Measurements from ENCODE around the gene C1QTNF12. TPM values are rescaled to one million over a fixed set of nuclear protein-coding genes. Genes with fewer than 3 reads are reported as not detected.

The C1QTNF12 gene
- total and polyA plus RNA-seq, 2 of the 8 experiments (the other 6 are each of a cell fraction or from before 2014, with no cell fraction given), result 2.1 to 3.7 TPM

- Histone ChIP-seq H2BK120ac (replicated peaks; ENCODE audit: low read depth, low read length) (no peak overlapping the region), H2BK20ac (ENCODE audit: low read length) (no peak overlapping the region), H3K18ac (ENCODE audit: extremely low read depth, low read length) (no peak overlapping the region; the same call in 1 of the 2 replicates), H3K4ac (replicated peaks; ENCODE audit: insufficient read length, low read depth, low read length) (no peak overlapping the region), H4K91ac (replicated peaks; ENCODE audit: insufficient read length, low read length) (no peak overlapping the region), H3K56ac (replicated peaks; ENCODE audit: insufficient read length, low read depth, low read length) (no peak overlapping the region), H3K9me3 (ENCODE audit: insufficient read depth in 2 of 2, low read depth in 1 of 2, low read length in 1 of 2) (no peaks in the 10 kb centered on the region; a peak in 2 of 4 replicates), H3K36me3 (ENCODE audit: control insufficient read depth in 2 of 4, insufficient read depth in 4 of 4, low read length in 3 of 4) (no peaks in the 10 kb centered on the region), H2AK5ac (ENCODE audit: low read depth, low read length) (0 out of 2 replicates have a peak overlapping the region, but pooled peaks have one; percentile 17), H2AFZ (ENCODE audit: low read length) (no peak overlapping the region), H3K27ac (ENCODE audit: low read depth, low read length) (no peak overlapping the region), H3K14ac (ENCODE audit: insufficient read length) (no peak overlapping the region), H3K4me3 (ENCODE audit: extremely low read depth in 1 of 4, insufficient read depth in 2 of 4, low read depth in 3 of 4, low read length in 4 of 4) (no peak overlapping the region), H2BK5ac (ENCODE audit: low read depth, low read length) (0 out of 2 replicates have a peak overlapping the region, but pooled peaks have one; percentile 24), H2BK15ac (ENCODE audit: low read length) (peak overlapping the region; percentile 61; the same call in 1 of the 2 replicates), H3K23ac (ENCODE audit: insufficient read length) (no peak overlapping the region), H3K4me1 (replicated peaks in 1 of 4; ENCODE audit: control insufficient read depth in 3 of 4, insufficient read depth in 4 of 4, low read length in 3 of 4) (peaks cover 0 to 4% (median under 1%) of the 10 kb centered on the region in 4 experiments; a peak in 4 of 7 replicates), H3K4me2 (ENCODE audit: insufficient read depth in 1 of 2, low read depth in 2 of 2, low read length in 2 of 2) (no peak overlapping the region), H4K8ac (ENCODE audit: extremely low read depth, insufficient read depth, low read length) (peak overlapping the region; percentile 79; the same call in 1 of the 2 replicates), H3K79me2 (ENCODE audit: control insufficient read depth in 1 of 2, insufficient read depth in 2 of 2, low read length in 2 of 2) (no peaks in the 10 kb centered on the region), H4K20me1 (replicated peaks in 1 of 2; ENCODE audit: control insufficient read depth in 1 of 2, insufficient read depth in 2 of 2, low read length in 2 of 2) (no peaks in the 10 kb centered on the region), H4K5ac (ENCODE audit: insufficient read length, low read depth, low read length) (no peak overlapping the region), H3K79me1 (ENCODE audit: low read depth, low read length) (no peaks in the 10 kb centered on the region), H3K23me2 (ENCODE audit: low read depth, low read length) (no peaks in the 10 kb centered on the region; the same call in 1 of the 2 replicates), H3K27me3 (replicated peaks in 1 of 4; ENCODE audit: control insufficient read depth in 3 of 4, extremely low read depth in 1 of 4, insufficient read depth in 3 of 4, low read length in 3 of 4) (peaks cover 0 to 3% (median 3%) of the 10 kb centered on the region in 4 experiments; a peak in 4 of 7 replicates), H3K9ac (replicated peaks in 1 of 4; ENCODE audit: extremely low read depth in 1 of 4, low read depth in 3 of 4, low read length in 3 of 4) (no peak overlapping the region), H2BK12ac (ENCODE audit: low read depth, low read length) (0 out of 2 replicates have a peak overlapping the region, but pooled peaks have one; percentile 50)
- 92% methylated on average over 22 of the region's 22 CpGs; no CpG with 5 or more reads in 1 of the 2 experiments for WGBS, 2 experiments (ENCODE audit: extremely low coverage in 1 of 2, insufficient coverage in 1 of 2, insufficient read length in 1 of 2, insufficient replicate concordance in 2 of 2, low coverage in 1 of 2, low lambda C conversion rate in 2 of 2, missing lambda C conversion rate in 1 of 2)
- FAIRE-seq, result no peak
- CTCF ChIA-PET (ENCODE audit: partially characterized antibody), result interaction anchor here (0.6 to 1.2 kb wide), 7 partner anchors 14 to 281 kb away, joined by 3 to 7 read pairs (median 3); no protein-coding TSS in a partner anchor
- POLR2A ChIA-PET (ENCODE audit: partially characterized antibody), result interaction anchor here (0.8 to 1.7 kb wide), 3 partner anchors 17 to 177 kb away, joined by 3 to 6 read pairs (median 4); no protein-coding TSS in a partner anchor
- DNase-seq (ENCODE audit: low read depth in 1 of 2, low spot score in 2 of 2), result peak in 1 of 2 experiments; percentile 48
- TF ChIP-seq RXRA (IDR thresholded peaks at IDR 0.05; ENCODE audit: insufficient read depth, low read depth, low read length), result no peak
- TF ChIP-seq GABPA (IDR thresholded peaks at IDR 0.05; ENCODE audit: borderline replicate concordance, insufficient read depth, low read length), result no peak
- no peak for TF ChIP-seq ASH2L (IDR thresholded peaks at IDR 0.05; ENCODE audit: low read length)
- TF ChIP-seq CREB1 (IDR thresholded peaks at IDR 0.05), result no peak
- TF ChIP-seq FOSL1 (IDR thresholded peaks at IDR 0.05; ENCODE audit: insufficient read depth, low read depth, low read length), result no peak
- no peak for TF ChIP-seq ZNF274 (IDR thresholded peaks at IDR 0.05; ENCODE audit: borderline replicate concordance, extremely low read depth, low read length)
- TF ChIP-seq HDAC2 (IDR thresholded peaks at IDR 0.05; ENCODE audit: borderline replicate concordance in 1 of 2, low read depth in 2 of 2, low read length in 2 of 2), result no peak
- no peak for TF ChIP-seq SIX5 (IDR thresholded peaks at IDR 0.05; ENCODE audit: low read depth, low read length)
- no peak for TF ChIP-seq BACH1 (IDR thresholded peaks at IDR 0.05; ENCODE audit: low read length)
- no peak for TF ChIP-seq E2F6 (IDR thresholded peaks at IDR 0.05)
- no peak for TF ChIP-seq YY1 (IDR thresholded peaks at IDR 0.05; ENCODE audit: low read depth, low read length)
These were observed 47.2 kb downstream of the C1QTNF12 start for GRCh38 chr1:1199141-1199960.
